ENCODE data around the gene INO80B. TPM values are rescaled to one million over a fixed set of nuclear protein-coding genes. Genes with fewer than 3 reads are reported as not detected.

Gene INO80B
- total RNA-seq, 2 donors from 2014 or later = 21.1 to 22.1 TPM

DNA sequence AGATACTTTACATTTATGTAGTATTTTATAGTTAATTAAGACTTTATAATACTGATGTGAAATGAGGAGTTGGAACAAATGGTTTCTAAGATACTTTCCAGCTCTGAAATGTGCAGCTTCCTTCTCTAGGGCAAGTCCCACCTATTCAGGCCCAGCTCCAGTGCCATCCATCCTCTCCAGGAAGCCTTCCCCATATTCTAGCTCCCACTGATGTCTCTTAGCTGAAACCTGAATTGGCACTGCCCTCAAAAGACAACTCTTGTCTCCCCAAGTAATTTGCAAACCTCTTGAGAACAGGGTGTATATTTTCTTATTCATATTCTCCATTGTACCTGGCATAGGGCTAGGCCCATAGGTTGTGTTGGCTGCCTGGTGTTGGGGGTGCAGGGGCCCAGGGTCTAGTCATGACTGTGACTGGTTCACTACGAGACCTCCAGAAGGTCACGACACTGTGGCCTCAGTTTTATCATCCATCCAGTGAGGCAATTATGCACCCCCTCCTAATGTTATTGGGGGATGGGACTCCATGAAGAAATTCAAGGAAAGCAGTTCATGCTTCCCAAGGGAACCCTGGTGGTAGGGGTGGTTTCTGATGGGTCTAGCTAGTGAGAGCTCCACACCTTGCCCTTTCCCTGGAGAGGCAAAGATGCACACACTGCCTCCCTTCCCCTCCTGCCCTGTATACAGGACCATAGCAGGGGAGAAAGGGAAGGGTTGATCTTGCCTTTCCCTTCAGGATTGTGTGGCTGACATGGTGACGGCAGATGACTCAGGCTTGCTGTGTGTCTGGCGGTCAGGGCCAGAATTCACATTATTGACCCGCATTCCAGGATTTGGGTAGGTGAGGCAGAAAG is 30.5 kb upstream of the INO80B start:
- DNase-seq = no peak
- no peak for ATAC-seq
- intact Hi-C loops (cut with DNase I) = no loop called here

DNA sequence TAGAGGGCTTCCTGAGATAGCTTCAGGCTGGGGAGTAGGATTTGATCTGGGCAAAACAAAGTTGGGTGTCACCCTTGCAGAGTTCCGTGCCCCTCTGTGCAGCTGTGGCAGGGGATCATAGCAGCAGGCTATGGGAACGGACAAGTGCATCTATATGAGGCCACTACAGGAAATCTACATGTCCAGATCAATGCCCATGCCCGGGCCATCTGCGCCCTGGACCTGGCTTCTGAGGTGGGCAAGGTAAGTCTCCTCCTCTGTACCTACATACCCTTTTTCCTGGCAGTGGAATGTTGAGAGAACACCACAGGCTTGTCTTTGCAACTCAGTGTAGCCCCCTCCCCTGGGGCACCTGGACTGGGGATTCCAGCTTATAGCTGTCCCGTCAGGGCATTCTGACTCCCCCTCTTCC is 29.9 kb upstream of the INO80B start:
- intact Hi-C loops (cut with DNase I) = no loop called here
- DNase-seq (no peak), ATAC-seq (no peak)

DNA sequence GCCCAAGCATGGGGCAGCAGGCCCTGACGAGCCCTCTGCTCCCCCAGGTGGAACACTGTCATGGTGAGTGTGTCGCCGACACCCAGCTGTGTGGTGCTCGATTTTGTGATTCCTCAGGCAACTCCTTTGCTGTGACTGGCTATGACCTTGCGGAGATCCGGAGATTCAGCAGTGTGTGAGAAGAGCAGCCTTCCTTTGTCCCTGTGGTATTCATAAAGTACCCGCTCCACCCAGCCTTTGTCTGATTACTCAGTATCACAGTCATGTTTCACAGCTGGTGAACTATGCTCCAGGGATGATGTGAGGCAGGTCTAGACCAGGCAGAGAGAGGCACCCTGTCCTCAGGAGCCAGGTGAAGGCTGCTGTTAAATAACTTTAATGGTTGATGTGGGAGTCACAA is 29.4 kb upstream of the INO80B start:
- no peak for DNase-seq
- no peak for ATAC-seq
- intact Hi-C loops (cut with DNase I) = no loop called here

- intact Hi-C loops (cut with DNase I) = no loop called here
- DNase-seq (no peak), ATAC-seq (no peak)
These were observed 28.6 kb upstream of the INO80B start for GRCh38 chr2:74426181-74426758.

- ATAC-seq (no peak), DNase-seq (no peak)
- intact Hi-C loops (cut with DNase I) = no loop called here
These were observed 27.3 kb upstream of the INO80B start for GRCh38 chr2:74427551-74427950.

GRCh38 chr2:74428675-74429074 is 26.2 kb upstream of the INO80B start:
- no peak for DNase-seq
- no peak for ATAC-seq
- intact Hi-C loops (cut with DNase I) = no loop called here

DNA sequence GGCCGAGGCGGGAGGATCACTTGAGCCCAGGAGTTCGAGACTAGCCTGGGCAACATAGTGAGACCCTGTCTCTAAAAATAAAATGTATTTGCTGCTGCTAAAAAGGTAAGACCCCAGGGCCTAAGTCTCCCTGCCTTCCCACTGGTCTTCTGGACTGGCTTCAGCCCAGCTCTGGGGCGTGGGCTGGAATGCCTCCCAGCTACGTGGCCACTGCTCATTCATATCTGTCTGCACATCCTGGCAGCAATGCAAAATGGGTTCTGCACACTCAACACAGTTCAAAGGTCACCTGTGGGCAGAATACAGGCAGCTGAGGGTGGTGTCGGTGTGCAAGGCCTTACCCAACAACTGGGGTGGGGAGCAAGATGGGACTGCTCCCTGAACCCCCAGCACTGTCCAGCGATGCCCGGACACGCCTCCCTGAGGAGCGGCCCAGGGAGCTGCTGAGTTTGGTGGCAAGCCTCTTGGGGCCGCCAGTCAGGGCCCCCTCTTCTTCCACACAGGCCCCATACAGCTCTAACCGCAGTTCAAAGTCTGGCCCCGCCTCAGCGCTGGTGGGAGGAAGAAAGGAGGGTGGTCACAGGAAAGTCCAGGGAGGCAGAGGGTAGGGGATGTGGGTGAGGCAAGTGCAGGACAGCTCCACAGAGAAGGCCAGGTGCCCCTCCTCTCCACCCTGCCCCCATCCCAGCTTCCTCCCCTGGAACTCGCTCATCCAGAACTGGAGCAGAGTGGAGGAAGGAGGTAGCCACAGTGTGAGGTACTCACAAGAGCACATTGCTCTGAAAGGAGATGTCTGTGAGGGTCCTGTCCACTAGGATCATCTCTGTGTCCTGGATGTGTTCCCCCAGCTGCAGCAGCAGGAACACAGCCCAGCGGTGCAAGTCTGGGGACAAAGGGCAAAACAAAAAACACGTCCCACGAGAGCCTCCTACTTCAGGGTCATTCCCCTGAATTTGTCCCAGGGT is 25.1 kb upstream of the INO80B start:
- ATAC-seq (no peak), DNase-seq (no peak)
- intact Hi-C loops (cut with DNase I) = no loop called here

DNA sequence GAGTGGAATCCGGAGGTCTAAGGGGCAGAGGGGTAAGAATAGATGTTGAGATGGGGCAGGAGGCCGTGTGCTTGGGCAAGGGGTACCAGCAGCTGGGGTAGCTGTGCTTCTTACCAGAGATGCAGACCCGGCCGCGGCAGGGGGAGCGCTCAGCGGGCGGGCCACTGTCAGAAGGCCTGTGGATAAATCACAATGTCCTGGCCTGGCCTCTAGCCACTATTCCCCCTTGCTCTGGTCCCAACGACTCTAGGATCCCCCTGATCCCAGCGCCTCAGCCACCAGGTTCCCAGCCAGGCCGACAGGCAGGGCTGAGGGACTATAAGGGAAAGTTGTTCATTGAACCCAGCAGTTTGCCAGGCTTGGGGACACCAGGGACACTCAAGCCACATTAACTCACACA is 24.4 kb upstream of the INO80B start:
- ATAC-seq = no peak
- no peak for DNase-seq
- intact Hi-C loops (cut with DNase I) = no loop called here

- no peak for ATAC-seq
- intact Hi-C loops (cut with DNase I) = no loop called here
- no peak for DNase-seq
These were observed 18.6 kb upstream of the INO80B start for GRCh38 chr2:74436111-74436805.

- DNase-seq (no peak), ATAC-seq (no peak)
- intact Hi-C loops (cut with DNase I) = no loop called here
These were observed 17.8 kb upstream of the INO80B start for GRCh38 chr2:74436848-74437695.

DNA sequence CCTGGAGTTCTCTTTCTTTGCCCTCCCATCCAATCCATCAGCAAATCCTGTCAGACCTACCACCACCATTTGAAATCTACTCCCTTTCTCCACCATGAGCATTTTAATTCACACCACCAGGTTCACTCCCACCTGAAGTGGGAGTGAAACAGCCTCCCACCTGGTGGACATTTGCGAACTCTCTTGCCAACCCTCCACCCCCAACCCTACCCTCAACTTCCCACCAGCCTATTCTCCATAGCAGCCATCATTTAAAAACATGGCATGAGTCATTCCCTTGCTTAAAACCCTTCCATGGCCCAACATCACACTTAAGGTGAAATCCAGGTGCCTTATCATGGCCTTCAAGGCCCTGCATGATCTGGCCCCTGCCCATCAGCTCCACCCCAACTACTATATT is 16.6 kb upstream of the INO80B start:
- ATAC-seq (no peak), DNase-seq (no peak)
- intact Hi-C loops (cut with DNase I) = no loop called here

DNA sequence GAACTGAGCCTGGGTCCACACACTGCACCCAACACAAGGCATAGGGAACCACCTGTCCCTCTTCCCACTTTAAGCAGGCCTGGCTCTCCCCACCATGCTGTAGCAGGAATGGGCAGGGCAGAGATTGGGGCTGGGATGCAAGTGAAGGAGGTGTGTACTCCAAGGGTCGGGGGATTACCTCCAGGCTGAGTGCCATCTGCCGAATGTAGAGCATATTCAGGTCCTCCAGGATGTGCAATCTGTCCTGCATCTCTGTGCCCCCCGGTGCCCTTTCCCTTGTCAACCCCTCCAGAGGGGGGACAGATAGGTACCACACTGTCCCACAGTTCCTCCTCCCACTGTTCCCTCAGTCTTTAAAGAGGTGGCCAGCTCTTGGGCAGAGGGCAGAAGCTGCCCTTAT is 15.5 kb upstream of the INO80B start:
- ATAC-seq (no peak), DNase-seq (no peak)
- intact Hi-C loops (cut with DNase I) = no loop called here

DNA sequence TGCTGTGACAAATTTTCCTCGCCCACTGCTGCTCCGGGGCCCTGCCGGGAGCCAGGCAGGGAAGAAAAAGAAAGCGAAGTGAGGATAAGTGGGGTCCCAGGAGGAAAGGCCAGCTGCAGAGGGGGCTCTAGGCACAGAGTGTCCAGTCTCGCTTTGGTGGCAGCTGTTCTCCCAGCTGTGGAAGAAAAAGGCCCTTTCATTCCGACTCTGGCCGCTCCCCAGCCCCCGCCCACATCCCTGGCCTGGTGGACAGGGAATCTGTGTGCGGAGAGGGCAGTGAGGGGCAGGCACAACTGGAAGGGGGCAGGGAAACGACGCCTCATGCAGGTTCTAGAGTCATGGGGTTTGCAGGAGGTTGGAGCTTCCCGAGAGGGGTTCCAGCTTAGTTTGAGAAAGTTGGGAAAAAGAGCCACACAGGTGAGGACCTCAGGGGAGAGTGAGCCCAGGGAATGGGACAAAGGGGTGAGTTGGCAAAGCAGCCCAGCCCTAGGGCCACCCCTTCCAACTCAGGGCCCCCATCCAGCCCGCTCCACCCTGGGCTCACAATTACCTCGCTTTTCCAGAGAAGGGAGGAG is 15.0 kb upstream of the INO80B start:
- ATAC-seq (peak; percentile 48 to 56), DNase-seq (peak; percentile 86)
- intact Hi-C loops (cut with DNase I) = no loop called here

GRCh38 chr2:74440378-74441169 is 14.3 kb upstream of the INO80B start:
- peak; percentile 93 for DNase-seq
- peak; percentile 94 to 95 for ATAC-seq
- intact Hi-C loops (cut with DNase I) = no loop called here

DNA sequence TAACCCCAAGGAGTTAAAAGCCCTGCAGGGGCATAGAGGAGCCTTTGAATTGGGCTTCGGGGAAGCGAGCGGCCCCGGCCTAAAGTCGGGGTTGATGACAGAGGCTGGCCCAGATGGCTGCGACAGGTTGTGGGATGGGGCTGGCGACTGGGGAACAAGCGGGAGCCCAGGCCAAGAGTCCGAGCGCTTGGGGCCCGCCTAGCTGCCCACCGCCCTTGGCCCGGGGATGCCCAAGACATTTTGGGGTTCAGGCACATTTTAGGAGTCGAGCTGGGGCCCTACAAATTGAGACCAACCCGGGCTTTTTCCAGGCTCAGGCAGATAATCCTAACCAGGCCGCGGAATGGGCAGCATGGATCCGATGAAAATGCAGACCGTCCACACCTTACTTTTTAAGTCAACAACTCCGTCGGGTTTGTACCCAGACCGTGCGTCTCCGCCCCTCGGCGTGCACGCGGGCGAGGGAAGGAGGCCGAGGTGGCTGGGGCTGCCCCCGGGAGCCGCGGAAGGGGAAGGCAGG is 13.7 kb upstream of the INO80B start:
- ATAC-seq = peak; percentile 4 to 6
- intact Hi-C loops (cut with DNase I) = no loop called here
- DNase-seq = no peak

DNA sequence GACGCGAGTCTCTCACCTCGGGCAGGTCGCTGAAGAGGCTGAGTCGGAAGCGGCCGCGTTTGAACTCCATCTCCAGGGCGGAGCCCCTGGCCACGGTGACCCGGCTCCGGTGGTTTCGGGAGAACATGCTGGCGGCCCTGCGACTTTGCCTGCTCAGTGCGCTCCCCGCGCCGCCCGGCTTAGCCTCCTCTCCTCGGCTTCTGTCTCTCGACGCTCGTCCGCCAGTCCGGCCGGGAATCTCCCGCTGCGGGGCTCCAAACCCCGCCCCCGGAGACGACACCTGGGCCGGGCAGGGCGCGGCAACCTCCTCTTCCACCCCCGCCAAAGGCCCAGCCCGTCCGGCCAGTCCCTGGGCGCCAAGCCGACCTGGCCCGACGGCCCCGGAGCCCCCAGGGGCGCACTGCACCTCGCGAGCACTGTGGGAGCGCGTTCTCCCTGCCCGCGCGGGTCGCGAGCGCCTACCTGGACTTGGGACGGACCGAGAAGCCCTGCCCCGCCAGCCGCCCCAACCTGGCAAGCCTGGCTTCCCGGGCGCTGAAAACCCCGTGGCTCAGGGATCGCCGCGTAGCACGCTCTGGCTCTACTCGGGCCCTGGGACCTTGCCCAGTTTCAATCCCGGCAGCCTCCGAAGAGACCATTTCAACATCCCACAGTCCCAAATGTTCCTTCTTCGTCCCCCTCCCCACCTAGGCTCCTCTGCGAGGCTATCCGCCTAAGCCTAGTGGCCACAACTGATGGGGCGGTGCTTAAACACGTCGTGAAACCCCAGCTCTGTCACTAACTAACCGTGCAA is 13.0 kb upstream of the INO80B start, which contains the start of gene RTKN:
TSS of gene RTKN (minus strand) at position 248 of the 793 bp plus-strand sequence. CDS start at position 127, 121 bp downstream.
- DNase-seq (peak; percentile 68), ATAC-seq (peak; percentile 14 to 30)
- intact Hi-C loops (cut with DNase I) = no loop called here

Measured in left cardiac atrium (tissue), 4 donors.